A549 (cell line): ENCODE data around the gene DDX31. TPM values are rescaled to one million over a fixed set of nuclear protein-coding genes. Genes with fewer than 3 reads are reported as not detected.

ENCODE experiments used
- ATAC-seq, 2 experiments: fragments of 200-7000 bp in 1 of 2; fragments of >200 bp in 1 of 2; cut with Nextera tagmentation in 1 of 2; cut with Tn5 transposase in 1 of 2; 3 replicates each; pipeline versions ENCODE4 v1.8.0 to v1.9.1; 2018 to 2020; ENCODE audit warnings: mild to moderate bottlenecking in 1 of 2, moderate library complexity in 1 of 2
- CTCF ChIA-PET: fragments of 300-600 bp; sonication (Branson Sonifier 250); formaldehyde crosslinking; extraction: SDS; loops from one replicate; lab custom pipeline; 2021; ENCODE audit warnings: antibody characterized with exemption, inconsistent platforms; lab: Yijun Ruan, JAX
- POLR2A ChIA-PET: fragments of 350-600 bp; formaldehyde crosslinking; extraction: SDS; loops from one replicate; lab custom pipeline; 2021; ENCODE audit warnings: antibody characterized with exemption, inconsistent platforms; lab: Yijun Ruan, JAX
- DNase-seq, 2 experiments: peaks; one replicate each; pipeline versions ENCODE4 v3.0.0 to v3.0.0-alpha.2; 2011 to 2016; ENCODE audit warnings: low read depth in 1 of 2, low spot score in 1 of 2
- FAIRE-seq: peaks from 2 replicates; lab custom pipeline; 2011; peaks lifted over from hg19 to GRCh38; lab: Jason Lieb, UNC
- H3K27ac ChIP-seq, 2 experiments: fragments of >200 bp; sonication (Bioruptor Twin); formaldehyde crosslinking; 3 replicates each; pipeline ENCODE4 v1.5.1; 2016 to 2017
- H3K4me1 ChIP-seq: fragments of >200 bp; sonication (Bioruptor Twin); formaldehyde crosslinking; 3 replicates; pipeline ENCODE4 v1.6.1; 2016
- H3K4me2 ChIP-seq: fragments of >200 bp; sonication (Bioruptor Twin); formaldehyde crosslinking; 3 replicates; pipeline ENCODE4 v1.6.1; 2016
- H3K4me3 ChIP-seq: fragments of >200 bp; sonication (Bioruptor Twin); formaldehyde crosslinking; 3 replicates; pipeline ENCODE4 v1.5.1; 2016
- H3K9me3 ChIP-seq: fragments of >200 bp; sonication (Bioruptor Twin); formaldehyde crosslinking; 3 replicates; pipeline ENCODE4 v1.6.1; 2016
- BCL3 ChIP-seq: fragments of >200 bp; sonication (Bioruptor Twin); formaldehyde crosslinking; IDR thresholded peaks from 3 replicates; pipeline ENCODE4 v1.6.1; 2016
- BHLHE40 ChIP-seq: IDR thresholded peaks from 2 replicates; pipeline ENCODE4 v1.6.1; 2012; ENCODE audit warnings: low read depth, low read length, inconsistent platforms
- CBX2 ChIP-seq: fragments of 200-600 bp; sonication (generic); IDR thresholded peaks from 2 replicates; pipeline ENCODE4 v1.6.1; 2016; ENCODE audit warnings: low read depth, mild to moderate bottlenecking, borderline replicate concordance
- CEBPB ChIP-seq, 2 experiments: fragments of >200 bp in 1 of 2; sonication (Bioruptor Twin) in 1 of 2; formaldehyde crosslinking in 1 of 2; IDR thresholded peaks; 2 replicates each; pipeline ENCODE4 v1.6.1; 2012 to 2016
- CHD4 ChIP-seq: fragments of 200-600 bp; sonication (generic); IDR thresholded peaks from 2 replicates; pipeline ENCODE4 v1.6.1; 2016; ENCODE audit warnings: antibody characterized with exemption, mild to moderate bottlenecking, borderline replicate concordance
- E2F6 ChIP-seq: IDR thresholded peaks from 2 replicates; pipeline ENCODE4 v1.6.1; 2012; ENCODE audit warnings: low read depth, borderline replicate concordance
- EHF ChIP-seq: fragments of 250-450 bp; sonication (Bioruptor Pico); IDR thresholded peaks from 2 replicates; pipeline ENCODE4 v1.5.0; 2020; ENCODE audit warnings: mild to moderate bottlenecking
- ELK1 ChIP-seq: fragments of 150-350 bp; IDR thresholded peaks from 2 replicates; pipeline ENCODE4 v1.6.1; 2014; ENCODE audit warnings: low read depth, mild to moderate bottlenecking, low read length
- ESRRA ChIP-seq: fragments of 150-350 bp; IDR thresholded peaks from 2 replicates; pipeline ENCODE4 v1.6.1; 2014; ENCODE audit warnings: mild to moderate bottlenecking, low read length, borderline replicate concordance
- FOSL2 ChIP-seq, 2 experiments: fragments of 450-650 bp in 1 of 2; fragments of >200 bp in 1 of 2; sonication (Bioruptor Twin) in 1 of 2; formaldehyde crosslinking; IDR thresholded peaks; 2 replicates each; pipeline versions ENCODE4 v1.5.0 to v1.6.1; 2016 to 2020; ENCODE audit warnings: mild to moderate bottlenecking in 1 of 2, moderate library complexity in 1 of 2
- GATA3 ChIP-seq: IDR thresholded peaks from 2 replicates; pipeline ENCODE4 v1.6.1; 2012; ENCODE audit warnings: borderline replicate concordance
- HDAC2 ChIP-seq: fragments of 200-600 bp; sonication (generic); IDR thresholded peaks from 2 replicates; pipeline ENCODE4 v1.6.1; 2016
- HES2 ChIP-seq: fragments of >200 bp; sonication (Bioruptor Twin); formaldehyde crosslinking; IDR thresholded peaks from 2 replicates; pipeline ENCODE4 v1.6.1; 2016
- HMGXB4 ChIP-seq: fragments of 250-450 bp; sonication (Bioruptor Pico); IDR thresholded peaks from 2 replicates; pipeline ENCODE4 v1.5.0; 2021; ENCODE audit warnings: mild to moderate bottlenecking, moderate library complexity, borderline replicate concordance
- HOXA7 ChIP-seq: fragments of 250-450 bp; sonication (Bioruptor Pico); IDR thresholded peaks from 2 replicates; pipeline ENCODE4 v1.5.0; 2020; ENCODE audit warnings: mild to moderate bottlenecking, moderate library complexity
- HOXB13 ChIP-seq: fragments of 250-450 bp; sonication (Bioruptor Pico); IDR thresholded peaks from 2 replicates; pipeline ENCODE4 v1.5.0; 2020; ENCODE audit warnings: low read depth, mild to moderate bottlenecking, moderate library complexity
- KDM1A ChIP-seq: fragments of 200-600 bp; sonication (generic); IDR thresholded peaks from 2 replicates; pipeline ENCODE4 v1.6.1; 2016; ENCODE audit warnings: low read depth, mild to moderate bottlenecking
- KDM5A ChIP-seq: fragments of 200-600 bp; sonication (generic); IDR thresholded peaks from 2 replicates; pipeline ENCODE4 v1.6.1; 2016; ENCODE audit warnings: antibody characterized with exemption, mild to moderate bottlenecking
- MAFK ChIP-seq: fragments of 450-650 bp; IDR thresholded peaks from 2 replicates; pipeline ENCODE4 v1.6.1; 2014; ENCODE audit not compliant: partially characterized antibody
- MAZ ChIP-seq: fragments of 150-350 bp; IDR thresholded peaks from 2 replicates; pipeline ENCODE4 v1.6.1; 2014; ENCODE audit warnings: antibody characterized with exemption, low read depth, low read length, borderline replicate concordance
- NR3C1 ChIP-seq: fragments of >200 bp; sonication (Bioruptor Twin); formaldehyde crosslinking; IDR thresholded peaks from 3 replicates; pipeline ENCODE4 v1.6.1; 2017
- PBX3 ChIP-seq: IDR thresholded peaks from 2 replicates; pipeline ENCODE4 v1.6.1; 2012
- PHF8 ChIP-seq: fragments of 200-600 bp; sonication (generic); IDR thresholded peaks from 2 replicates; pipeline ENCODE4 v1.6.1; 2016; ENCODE audit warnings: low read depth, mild to moderate bottlenecking, antibody characterized with exemption, moderate library complexity, borderline replicate concordance
- POLR2AphosphoS2 ChIP-seq: conservative IDR thresholded peaks from 2 replicates; pipeline ENCODE4 v1.6.1; 2012; ENCODE audit warnings: low read length, improper control_type of control experiment, inconsistent platforms
- RAD21 ChIP-seq, 2 experiments: fragments of >200 bp in 1 of 2; sonication (Bioruptor Twin) in 1 of 2; formaldehyde crosslinking in 1 of 2; IDR thresholded peaks in 1 of 2; conservative IDR thresholded peaks in 1 of 2; 2 replicates in 1 of 2; 3 replicates in 1 of 2; pipeline ENCODE4 v1.6.1; 2012 to 2018; ENCODE audit warnings: inconsistent platforms in 1 of 2
- RCOR1 ChIP-seq: fragments of 150-350 bp; IDR thresholded peaks from 2 replicates; pipeline ENCODE4 v1.6.1; 2014; ENCODE audit warnings: antibody characterized with exemption, low read length, low read depth
- TP53 ChIP-seq: fragments of 250-450 bp; sonication (Bioruptor Pico); IDR thresholded peaks from 2 replicates; pipeline ENCODE4 v1.5.0; 2021; ENCODE audit warnings: mild to moderate bottlenecking, moderate library complexity
- USF2 ChIP-seq: fragments of 450-650 bp; IDR thresholded peaks from 2 replicates; pipeline ENCODE4 v1.6.1; 2014; ENCODE audit warnings: antibody characterized with exemption
- ZFP36 ChIP-seq: fragments of 450-650 bp; IDR thresholded peaks from 2 replicates; pipeline ENCODE4 v1.6.1; 2014; ENCODE audit warnings: borderline replicate concordance; ENCODE audit not compliant: partially characterized antibody
- WGBS: methylation state at CpG from one replicate; pipeline ENCODE4 v1.1.6; 2017; ENCODE audit errors: missing lambda C conversion rate; 5-methylcytosine and 5-hydroxymethylcytosine counted together
- polyA plus RNA-seq, 4 experiments: library from polyadenylated mRNA; depleted of rRNA in 3 of 4; stranded (reverse); fragments of >200 nt; fragmentation: RNase III in 1 of 4; extraction: RNeasy Plus Mini Kit Qiagen cat#74134 plus additional on column Dnase treatment in 1 of 4; gene quantifications; 2 replicates in 3 of 4; 3 replicates in 1 of 4; pipeline ENCODE4 v1.2.3, GENCODE V29; 2011 to 2017

The DDX31 gene
- polyA plus RNA-seq, 2 of the 4 experiments (the other 2 are of a cell fraction), result 20.0 to 30.1 TPM

DNA sequence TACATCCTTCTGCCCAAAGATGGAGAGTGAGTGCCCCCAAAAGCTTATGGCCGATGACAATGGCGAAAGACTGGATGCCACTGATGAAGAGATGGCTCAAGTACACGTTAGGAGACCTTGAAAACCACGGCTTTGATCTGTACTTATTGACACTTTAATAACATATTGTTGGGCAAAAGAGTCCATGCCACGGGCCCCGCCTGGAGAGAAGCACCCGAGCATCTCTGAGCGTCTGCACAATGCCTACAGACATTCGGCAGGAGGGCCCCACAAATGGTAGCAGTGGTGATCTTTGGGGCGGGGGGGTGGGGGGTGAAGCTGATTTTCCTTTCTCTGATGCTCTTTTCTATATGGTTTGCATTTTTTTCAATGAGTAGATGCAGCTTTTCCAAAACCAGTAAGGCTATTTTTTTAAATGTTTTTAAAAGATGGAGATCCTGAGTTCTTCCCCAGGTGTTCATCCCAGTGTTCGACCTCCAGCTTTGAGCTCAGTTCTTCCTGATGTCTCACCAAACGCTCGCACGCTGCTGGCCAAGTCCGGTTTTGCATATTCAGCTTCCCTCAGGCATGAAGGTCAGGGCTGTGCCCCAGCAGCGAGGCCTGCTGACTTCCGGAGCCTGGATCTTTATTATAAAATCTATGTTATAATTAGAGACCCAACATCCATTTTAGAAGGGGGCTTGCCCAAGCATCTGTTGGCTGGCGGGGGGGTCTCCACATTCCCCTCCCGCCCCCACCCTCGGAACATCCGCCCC, 121.6 kb downstream of the DDX31 start (continued):
- TF ChIP-seq PBX3, result no peak

DNA sequence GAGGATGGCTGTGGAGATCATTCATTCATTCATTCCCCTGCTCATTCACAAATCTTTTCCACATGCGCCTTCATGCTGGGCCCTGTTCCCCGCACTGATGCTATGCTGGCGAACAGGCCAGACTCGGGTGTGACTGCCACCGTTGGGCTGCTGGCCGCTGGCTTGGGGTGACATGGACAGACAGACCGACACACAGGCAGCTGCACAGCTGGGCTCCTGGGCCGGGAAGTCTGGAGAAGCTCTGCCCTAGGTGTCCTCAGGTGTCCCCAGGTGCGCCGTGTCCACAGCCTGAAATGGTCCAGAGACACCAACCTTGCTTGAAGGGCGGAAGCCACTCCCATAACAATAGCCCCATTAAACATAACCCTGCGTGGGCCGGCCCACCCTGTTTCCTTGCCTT, 122.3 kb downstream of the DDX31 start:
- POLR2A ChIA-PET, result no interaction called here

GRCh38 chr9:132547052-132547431, 122.7 kb downstream of the DDX31 start:
- ChIA-PET POLR2A (no interaction called here), CTCF (interaction anchor here (0.7 to 1.1 kb wide), 2 partner anchors 28 to 30 kb away, joined by 3 read pairs; no protein-coding TSS in a partner anchor)
- WGBS, result 61% methylated on average over 7 of the region's 7 CpGs
- H3K4me2 ChIP-seq, result no peak overlapping the region
- FAIRE-seq, result no peak
- ATAC-seq, result no peak
- no peak overlapping the region for H3K27ac ChIP-seq
- H3K9me3 ChIP-seq, result no peaks in the 10 kb centered on the region
- no peak for DNase-seq
- H3K4me1 ChIP-seq, result 0 out of 3 replicates have a peak, but pooled peaks cover 3% of the 10 kb centered on the region
- no peak overlapping the region for H3K4me3 ChIP-seq
- no peak for TF ChIP-seq RCOR1
- TF ChIP-seq PHF8, result no peak
- no peak for TF ChIP-seq NR3C1
- no peak for TF ChIP-seq RAD21 (conservative IDR thresholded peaks at IDR 0.05 in 1 of 2, IDR thresholded peaks at IDR 0.05 in 1 of 2)
- no peak for TF ChIP-seq BCL3
- no peak for TF ChIP-seq EHF (CRISPR knock-in tag)
- no peak for TF ChIP-seq KDM1A
- no peak for TF ChIP-seq POLR2AphosphoS2
- TF ChIP-seq HOXA7 (CRISPR knock-in tag), result no peak
- no peak for TF ChIP-seq MAFK
- TF ChIP-seq USF2, result no peak

More for the DNA sequence above, 122.3 kb downstream of the DDX31 start:
- ATAC-seq, result no peak
- Histone ChIP-seq H3K9me3 (no peaks in the 10 kb centered on the region), H3K4me2 (no peak overlapping the region), H3K27ac (no peak overlapping the region), H3K4me3 (no peak overlapping the region), H3K4me1 (0 out of 3 replicates have a peak, but pooled peaks cover 3% of the 10 kb centered on the region)
- CTCF ChIA-PET, result interaction anchor here (0.7 to 3.3 kb wide), 3 partner anchors 13 to 40 kb away, joined by 3 to 14 read pairs (median 6); no protein-coding TSS in a partner anchor
- 80% methylated on average over 13 of the region's 13 CpGs for WGBS
- no peak for DNase-seq
- TF ChIP-seq CBX2 (no peak), RCOR1 (no peak), HES2 (no peak), ESRRA (no peak), ZFP36 (no peak), KDM1A (no peak), HMGXB4 (no peak), MAZ (no peak), CEBPB (IDR thresholded peaks at IDR 0.05) (no peak), CHD4 (no peak), ELK1 (no peak), GATA3 (no peak), KDM5A (no peak), BHLHE40 (no peak), E2F6 (no peak), FOSL2 (IDR thresholded peaks at IDR 0.05) (no peak), FOSL2 (CRISPR knock-in tag; IDR thresholded peaks at IDR 0.05) (no peak), TP53 (CRISPR knock-in tag) (no peak), PHF8 (no peak), HOXB13 (CRISPR knock-in tag) (no peak), HDAC2 (no peak)
- FAIRE-seq, result no peak
